OCI-LY7 (cell line): ENCODE measurements around the gene CHCHD6.

Source experiments
- CTCF ChIP-seq: fragments of 200-600 bp; sonication (generic); conservative IDR thresholded peaks from 2 replicates; pipeline ENCODE4 v1.5.1; 2014; ENCODE audit warnings: mild to moderate bottlenecking, antibody characterized with exemption, low read length, moderate library complexity, mixed read lengths
- EZH2phosphoT487 ChIP-seq: fragments of 200-600 bp; sonication (generic); IDR thresholded peaks from 2 replicates; pipeline ENCODE4 v1.6.1; 2018; ENCODE audit warnings: low read depth, borderline replicate concordance, mild to moderate bottlenecking, mixed run types, antibody characterized with exemption, low read length, moderate library complexity, mixed read lengths

- TF ChIP-seq EZH2phosphoT487 (no peak), CTCF (no peak)
Measured at GRCh38 chr3:126916546-126916945, 212.5 kb downstream of the CHCHD6 start.
